C4-2B (cell line): ENCODE measurements around the gene ZNF106.

Experiments used
- CTCF ChIP-seq: fragments of 450-650 bp; conservative IDR thresholded peaks from 2 replicates; pipeline ENCODE4 v1.5.1; 2017; ENCODE audit warnings: mild to moderate bottlenecking
- ZFX ChIP-seq: fragments of 450-650 bp; IDR thresholded peaks from 2 replicates; pipeline ENCODE4 v1.6.1; 2017

DNA sequence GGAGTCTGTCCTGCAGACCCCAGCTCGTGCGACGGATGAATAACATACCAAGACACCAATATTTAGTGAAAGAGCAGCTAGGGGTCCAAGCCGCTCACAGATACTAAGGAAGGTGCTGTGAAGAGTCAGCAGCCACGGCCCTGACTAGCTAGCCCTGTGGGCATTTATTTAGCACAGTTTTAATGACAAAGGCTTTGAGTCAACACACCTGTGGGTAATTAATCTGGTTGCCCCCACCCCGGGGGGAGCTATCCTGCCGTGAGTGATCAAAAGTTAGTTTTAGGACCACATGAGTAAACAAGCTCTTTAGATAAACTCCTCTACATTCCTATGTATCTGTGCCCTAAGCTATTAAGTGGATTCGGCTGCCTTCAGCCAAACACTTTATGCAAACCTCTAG, 112.9 kb downstream of the ZNF106 start:
- TF ChIP-seq CTCF (no peak), ZFX (no peak)
